Epithelial cell of esophagus (primary cell): ENCODE measurements around the gene IGFBP4.

Experiments
- DNase-seq: peaks from one replicate; pipeline ENCODE4 v3.0.0; 2010; ENCODE audit warnings: low read depth
- H3K4me3 ChIP-seq: 2 replicates; pipeline ENCODE4 v1.5.1; 2011; ENCODE audit warnings: mild to moderate bottlenecking, low read length, control low read depth
- CTCF ChIP-seq: IDR thresholded peaks from 2 replicates; pipeline ENCODE4 v1.5.1; 2011; ENCODE audit warnings: low read depth, mild to moderate bottlenecking, low read length, control low read depth, inconsistent platforms; ENCODE audit not compliant: insufficient read depth; ENCODE audit errors: missing control alignments

IGFBP4 gene

GRCh38 chr17:40432864-40433528 is 10.3 kb upstream of the IGFBP4 start:
- no peak overlapping the region for H3K4me3 ChIP-seq
- DNase-seq, result no peak
- TF ChIP-seq CTCF, result no peak

- DNase-seq, result peak; percentile 27
- peak; percentile 71 for TF ChIP-seq CTCF
These were observed 9.5 kb upstream of the IGFBP4 start for GRCh38 chr17:40433551-40434415.

GRCh38 chr17:40436636-40437035 is 6.6 kb upstream of the IGFBP4 start:
- no peak for DNase-seq
- no peak overlapping the region for H3K4me3 ChIP-seq
- TF ChIP-seq CTCF, result no peak

More at GRCh38 chr17:40433551-40434415, 9.5 kb upstream of the IGFBP4 start:
- no peak overlapping the region for H3K4me3 ChIP-seq

- H3K4me3 ChIP-seq, result no peak overlapping the region
- no peak for TF ChIP-seq CTCF
- no peak for DNase-seq
These were observed 6.0 kb upstream of the IGFBP4 start for GRCh38 chr17:40437095-40437732.

GRCh38 chr17:40440166-40440565 is 3.1 kb upstream of the IGFBP4 start:
- no peak overlapping the region for H3K4me3 ChIP-seq
- DNase-seq, result no peak
- no peak for TF ChIP-seq CTCF

GRCh38 chr17:40442392-40443195 is 656 bp upstream of the IGFBP4 start:
- peak; percentile 5 for TF ChIP-seq CTCF
- no peak for DNase-seq
- H3K4me3 ChIP-seq, result peak overlapping the region; percentile 48
